ENCODE data around the gene INTS15. TPM values are rescaled to one million over a fixed set of nuclear protein-coding genes. Genes with fewer than 3 reads are reported as not detected.

INTS15 gene
- total and polyA plus RNA-seq, 2 donors from 2014 or later, result 16.9 to 26.7 TPM

DNA sequence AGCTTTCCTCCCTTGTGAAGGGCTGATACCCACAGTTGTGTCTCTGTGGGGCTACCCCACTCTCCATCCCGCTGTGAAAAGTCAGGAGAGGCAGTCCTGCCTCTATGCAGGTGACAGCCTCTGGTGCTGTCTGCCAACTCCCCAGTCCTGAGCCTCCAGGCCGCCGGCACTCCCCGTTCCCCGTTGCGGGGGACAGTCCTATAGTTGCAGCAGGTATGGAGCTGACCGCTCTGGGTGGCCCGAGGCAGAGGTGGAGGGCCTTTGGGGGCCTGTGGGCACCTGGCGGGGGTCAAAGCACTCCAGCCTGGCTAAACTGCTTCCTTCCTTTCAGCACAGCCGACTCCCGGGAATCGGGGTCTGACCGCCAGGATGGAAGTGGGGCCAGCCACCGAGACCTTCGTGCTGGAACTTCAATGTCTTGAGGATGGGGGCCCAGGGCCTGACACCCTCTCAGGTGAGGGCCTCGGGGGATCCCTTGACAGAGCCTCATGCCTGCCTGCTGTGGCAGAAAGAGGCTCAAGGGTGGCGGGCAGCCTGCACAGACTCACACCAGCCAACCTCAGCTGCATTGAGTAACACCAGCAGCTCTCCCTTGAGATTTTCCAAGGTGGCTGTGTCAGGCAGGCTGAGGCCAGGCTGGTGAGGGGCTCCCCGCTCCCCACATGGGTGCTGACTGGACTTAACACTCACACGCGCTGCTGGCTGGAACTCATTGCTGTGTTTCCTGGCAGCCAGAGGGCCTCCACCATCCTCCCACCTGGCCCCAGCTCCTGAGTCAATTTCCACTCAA, 27.2 kb downstream of the INTS15 start:
- intact Hi-C loops (cut with DNase I), result no loop called here
- no peak for DNase-seq
- no peak for FAIRE-seq
- no peak overlapping the region for H3K4me3 ChIP-seq (ENCODE audit: low read length in 3 of 3)
- TF ChIP-seq, protein P1, sequence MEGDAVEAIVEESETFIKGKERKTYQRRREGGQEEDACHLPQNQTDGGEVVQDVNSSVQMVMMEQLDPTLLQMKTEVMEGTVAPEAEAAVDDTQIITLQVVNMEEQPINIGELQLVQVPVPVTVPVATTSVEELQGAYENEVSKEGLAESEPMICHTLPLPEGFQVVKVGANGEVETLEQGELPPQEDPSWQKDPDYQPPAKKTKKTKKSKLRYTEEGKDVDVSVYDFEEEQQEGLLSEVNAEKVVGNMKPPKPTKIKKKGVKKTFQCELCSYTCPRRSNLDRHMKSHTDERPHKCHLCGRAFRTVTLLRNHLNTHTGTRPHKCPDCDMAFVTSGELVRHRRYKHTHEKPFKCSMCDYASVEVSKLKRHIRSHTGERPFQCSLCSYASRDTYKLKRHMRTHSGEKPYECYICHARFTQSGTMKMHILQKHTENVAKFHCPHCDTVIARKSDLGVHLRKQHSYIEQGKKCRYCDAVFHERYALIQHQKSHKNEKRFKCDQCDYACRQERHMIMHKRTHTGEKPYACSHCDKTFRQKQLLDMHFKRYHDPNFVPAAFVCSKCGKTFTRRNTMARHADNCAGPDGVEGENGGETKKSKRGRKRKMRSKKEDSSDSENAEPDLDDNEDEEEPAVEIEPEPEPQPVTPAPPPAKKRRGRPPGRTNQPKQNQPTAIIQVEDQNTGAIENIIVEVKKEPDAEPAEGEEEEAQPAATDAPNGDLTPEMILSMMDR (IDR thresholded peaks at IDR 0.05; ENCODE audit: borderline replicate concordance, extremely low read depth, insufficient read depth), result no peak
- H3K9ac ChIP-seq (ENCODE audit: low read length in 3 of 3), result no peak overlapping the region
- H3K36me3 ChIP-seq (ENCODE audit: control insufficient read depth in 2 of 3, insufficient read depth in 3 of 3, low read length in 3 of 3), result peaks cover 2 to 6% (median 6%) of the 10 kb centered on the region in 3 donors
- peaks cover 0 to 3% (median 0%) of the 10 kb centered on the region in 3 donors for H3K4me1 ChIP-seq (ENCODE audit: control insufficient read depth in 2 of 3, insufficient read depth in 2 of 3, low read depth in 1 of 3, low read length in 3 of 3)
- H3K27ac ChIP-seq (ENCODE audit: low read depth in 2 of 2, low read length in 2 of 2), result no peak overlapping the region
- H3K9me3 ChIP-seq (ENCODE audit: control insufficient read depth in 2 of 3, insufficient read depth in 1 of 3, low read length in 3 of 3), result no peaks in the 10 kb centered on the region
- no peaks in the 10 kb centered on the region for H3K27me3 ChIP-seq (ENCODE audit: control insufficient read depth, insufficient read depth, low read length)

DNA sequence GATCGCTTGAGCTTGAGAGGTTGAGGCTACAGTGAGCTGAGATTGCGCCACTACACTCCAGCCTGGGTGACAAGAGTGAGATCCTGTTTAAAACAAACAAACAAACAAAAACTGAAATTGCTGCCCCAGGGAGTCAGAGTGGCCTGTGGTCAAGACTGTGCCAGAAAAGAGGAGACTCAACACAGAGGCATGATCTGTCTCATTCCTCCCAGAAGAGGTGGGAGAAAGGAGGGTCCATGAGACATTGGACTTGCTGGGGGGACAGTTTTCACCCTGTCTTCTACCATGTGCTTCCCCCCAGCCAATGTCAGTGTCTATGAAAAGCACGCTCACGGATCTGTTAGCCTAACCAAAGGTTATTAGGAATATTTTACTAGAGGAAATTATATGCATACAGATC, 28.8 kb downstream of the INTS15 start:
- no peaks in the 10 kb centered on the region for H3K27me3 ChIP-seq (ENCODE audit: control insufficient read depth, insufficient read depth, low read length)
- H3K9ac ChIP-seq (ENCODE audit: low read length in 3 of 3), result no peak overlapping the region
- intact Hi-C loops (cut with DNase I), result no loop called here
- no peak for DNase-seq
- peaks cover 0 to 3% (median 0%) of the 10 kb centered on the region in 3 donors for H3K4me1 ChIP-seq (ENCODE audit: control insufficient read depth in 2 of 3, insufficient read depth in 2 of 3, low read depth in 1 of 3, low read length in 3 of 3)
- TF ChIP-seq, protein P1 (IDR thresholded peaks at IDR 0.05; ENCODE audit: borderline replicate concordance, extremely low read depth, insufficient read depth), result no peak
- peaks cover 2 to 8% (median 6%) of the 10 kb centered on the region in 3 donors for H3K36me3 ChIP-seq (ENCODE audit: control insufficient read depth in 2 of 3, insufficient read depth in 3 of 3, low read length in 3 of 3)
- no peak overlapping the region for H3K4me3 ChIP-seq (ENCODE audit: low read length in 3 of 3)
- FAIRE-seq, result no peak
- H3K27ac ChIP-seq (ENCODE audit: low read depth in 2 of 2, low read length in 2 of 2), result no peak overlapping the region
- no peaks in the 10 kb centered on the region for H3K9me3 ChIP-seq (ENCODE audit: control insufficient read depth in 2 of 3, insufficient read depth in 1 of 3, low read length in 3 of 3)

DNA sequence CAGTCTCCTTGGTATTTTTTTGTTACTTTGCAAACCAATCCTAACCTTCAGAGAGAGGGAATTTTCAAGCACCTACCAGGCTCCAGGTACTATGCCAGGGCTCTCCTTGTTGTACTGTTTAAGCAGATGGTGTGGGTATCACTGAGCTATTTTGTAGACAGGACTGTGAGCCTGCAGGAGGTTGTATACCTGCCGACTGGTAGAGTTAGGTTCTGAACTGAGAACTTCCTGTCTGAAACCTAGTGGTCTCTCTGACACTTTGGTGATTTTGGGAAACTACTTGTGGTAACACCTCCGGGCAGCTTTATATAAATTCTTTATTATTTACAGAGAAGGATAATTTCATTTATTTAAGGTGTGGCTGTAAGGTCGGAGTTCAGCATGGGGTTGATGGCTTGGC, 30.1 kb downstream of the INTS15 start:
- DNase-seq, result no peak
- H3K4me1 ChIP-seq (ENCODE audit: control insufficient read depth in 2 of 3, insufficient read depth in 2 of 3, low read depth in 1 of 3, low read length in 3 of 3), result peaks cover 0 to 3% (median 0%) of the 10 kb centered on the region in 3 donors
- TF ChIP-seq, protein P1 (IDR thresholded peaks at IDR 0.05; ENCODE audit: borderline replicate concordance, extremely low read depth, insufficient read depth), result no peak
- no peak for FAIRE-seq
- no peak overlapping the region for H3K9ac ChIP-seq (ENCODE audit: low read length in 3 of 3)
- H3K36me3 ChIP-seq (ENCODE audit: control insufficient read depth in 2 of 3, insufficient read depth in 3 of 3, low read length in 3 of 3), result peaks cover 2 to 8% (median 6%) of the 10 kb centered on the region in 3 donors
- no peaks in the 10 kb centered on the region for H3K27me3 ChIP-seq (ENCODE audit: control insufficient read depth, insufficient read depth, low read length)
- intact Hi-C loops (cut with DNase I), result no loop called here
- no peak overlapping the region for H3K4me3 ChIP-seq (ENCODE audit: low read length in 3 of 3)
- H3K27ac ChIP-seq (ENCODE audit: low read depth in 2 of 2, low read length in 2 of 2), result no peak overlapping the region
- H3K9me3 ChIP-seq (ENCODE audit: control insufficient read depth in 2 of 3, insufficient read depth in 1 of 3, low read length in 3 of 3), result no peaks in the 10 kb centered on the region
